Measurements from ENCODE around the gene LAIR2. TPM values are rescaled to one million over a fixed set of nuclear protein-coding genes. Genes with fewer than 3 reads are reported as not detected.
A peak's percentile ranks its signal among the peaks of the same experiment; 100 is the strongest.

The LAIR2 gene
- total and polyA plus RNA-seq, 8 donors, result 0.30 TPM; not detected in 7

DNA sequence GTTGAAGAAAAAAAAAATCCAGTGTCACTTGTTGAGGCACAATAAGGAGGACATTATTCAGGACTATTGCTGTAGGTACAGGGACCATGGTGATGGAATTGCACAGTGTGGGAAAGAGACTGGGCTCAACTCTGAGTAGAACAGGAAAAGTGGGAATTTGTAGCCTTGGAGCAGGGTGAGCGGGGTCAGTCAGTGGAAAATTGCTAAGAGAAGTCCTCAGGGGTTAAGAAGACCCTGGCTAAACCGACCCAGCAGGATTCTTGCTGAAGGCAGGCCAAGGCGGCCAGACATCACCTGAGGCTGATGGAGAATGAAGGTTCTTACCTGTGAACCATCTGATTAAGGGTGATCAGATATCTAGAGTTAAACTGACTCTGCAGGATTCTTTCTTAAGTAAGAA lies 12.5 kb downstream of the LAIR2 start:
- Histone ChIP-seq H3K9me3 (no peaks in the 10 kb centered on the region), H3K36me3 (no peaks in the 10 kb centered on the region), H3K4me3 (no peak overlapping the region), H3K27me3 (peaks cover 0 to 56% (median 4%) of the 10 kb centered on the region in 3 donors), H3K27ac (no peak overlapping the region), H3K4me1 (no peaks in the 10 kb centered on the region)
- TF ChIP-seq POLR2AphosphoS5 (IDR thresholded peaks at IDR 0.05), result no peak
- 49 to 64% (median 55%) methylated on average over 3 of the region's 3 CpGs for WGBS, 5 donors
- intact Hi-C loops (cut with DNase I; ENCODE audit: low total_unique reads), result no loop called here
- DNase-seq, result no peak

DNA sequence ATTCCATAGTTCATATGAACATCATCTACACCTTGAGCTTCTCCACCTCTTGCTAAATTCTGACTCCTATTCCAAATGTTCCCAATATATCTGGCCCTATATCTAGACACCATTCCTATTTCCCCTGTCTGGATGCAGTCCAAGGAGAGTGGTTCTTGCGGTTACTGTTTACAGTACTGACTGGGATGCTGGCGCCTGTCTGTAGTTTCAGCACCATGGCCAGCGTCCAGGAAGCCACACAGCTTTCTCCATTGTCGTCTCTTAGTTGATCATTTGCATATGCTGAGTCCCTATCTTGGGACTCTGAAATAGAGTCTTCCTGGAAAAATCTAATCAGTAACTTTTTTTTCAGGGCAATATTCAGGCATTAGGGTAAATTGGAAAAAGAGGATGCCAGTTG lies 14.9 kb downstream of the LAIR2 start:
- no peak overlapping the region for H3K27ac ChIP-seq
- H3K4me1 ChIP-seq, result no peaks in the 10 kb centered on the region
- H3K36me3 ChIP-seq, result no peaks in the 10 kb centered on the region
- no peak overlapping the region for H3K4me3 ChIP-seq
- 1 to 3% (median 2%) methylated on average over 4 of the region's 4 CpGs for WGBS, 5 donors
- no peaks in the 10 kb centered on the region for H3K9me3 ChIP-seq
- intact Hi-C loops (cut with DNase I; ENCODE audit: low total_unique reads), result no loop called here
- H3K27me3 ChIP-seq, result peaks cover 0 to 66% (median 4%) of the 10 kb centered on the region in 3 donors
- DNase-seq, result peak; percentile 37 to 85
- TF ChIP-seq POLR2AphosphoS5 (IDR thresholded peaks at IDR 0.05) (no peak), EP300 (IDR thresholded peaks at IDR 0.05) (no peak), POLR2A (IDR thresholded peaks at IDR 0.05) (no peak)
- TF ChIP-seq, protein P1, sequence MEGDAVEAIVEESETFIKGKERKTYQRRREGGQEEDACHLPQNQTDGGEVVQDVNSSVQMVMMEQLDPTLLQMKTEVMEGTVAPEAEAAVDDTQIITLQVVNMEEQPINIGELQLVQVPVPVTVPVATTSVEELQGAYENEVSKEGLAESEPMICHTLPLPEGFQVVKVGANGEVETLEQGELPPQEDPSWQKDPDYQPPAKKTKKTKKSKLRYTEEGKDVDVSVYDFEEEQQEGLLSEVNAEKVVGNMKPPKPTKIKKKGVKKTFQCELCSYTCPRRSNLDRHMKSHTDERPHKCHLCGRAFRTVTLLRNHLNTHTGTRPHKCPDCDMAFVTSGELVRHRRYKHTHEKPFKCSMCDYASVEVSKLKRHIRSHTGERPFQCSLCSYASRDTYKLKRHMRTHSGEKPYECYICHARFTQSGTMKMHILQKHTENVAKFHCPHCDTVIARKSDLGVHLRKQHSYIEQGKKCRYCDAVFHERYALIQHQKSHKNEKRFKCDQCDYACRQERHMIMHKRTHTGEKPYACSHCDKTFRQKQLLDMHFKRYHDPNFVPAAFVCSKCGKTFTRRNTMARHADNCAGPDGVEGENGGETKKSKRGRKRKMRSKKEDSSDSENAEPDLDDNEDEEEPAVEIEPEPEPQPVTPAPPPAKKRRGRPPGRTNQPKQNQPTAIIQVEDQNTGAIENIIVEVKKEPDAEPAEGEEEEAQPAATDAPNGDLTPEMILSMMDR (IDR thresholded peaks at IDR 0.05), result no peak

DNA sequence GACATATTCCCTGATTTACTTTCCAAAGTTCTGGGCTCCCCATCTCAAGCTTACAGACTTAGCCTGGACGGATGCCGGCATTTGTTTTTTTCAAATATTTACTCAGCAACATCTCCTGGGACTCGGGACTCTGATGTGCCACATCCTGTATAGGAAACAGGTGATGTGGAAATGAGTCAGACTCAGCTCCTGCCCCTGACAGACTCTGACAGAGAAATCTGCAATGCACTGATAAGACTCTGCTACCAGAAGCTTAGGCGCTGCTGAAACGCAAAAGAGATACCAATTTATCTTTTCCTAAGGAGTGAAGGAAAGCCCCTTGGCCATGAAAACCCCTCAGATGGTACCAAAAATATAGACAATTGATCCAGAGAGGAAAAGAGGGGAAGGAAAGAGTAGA lies 16.2 kb downstream of the LAIR2 start:
- peak in 1 of 2 donors; percentile 53 for DNase-seq
- Histone ChIP-seq H3K36me3 (no peaks in the 10 kb centered on the region), H3K27ac (no peak overlapping the region), H3K4me1 (no peaks in the 10 kb centered on the region), H3K9me3 (no peaks in the 10 kb centered on the region), H3K4me3 (no peak overlapping the region), H3K27me3 (peaks cover 0 to 57% (median 4%) of the 10 kb centered on the region in 3 donors)
- TF ChIP-seq POLR2AphosphoS5 (IDR thresholded peaks at IDR 0.05) (no peak), POLR2A (IDR thresholded peaks at IDR 0.05) (no peak), EP300 (IDR thresholded peaks at IDR 0.05) (no peak)
- TF ChIP-seq, protein P1 (IDR thresholded peaks at IDR 0.05), result no peak
- 45 to 55% (median 51%) methylated on average over 5 of the region's 5 CpGs for WGBS, 5 donors
- intact Hi-C loops (cut with DNase I; ENCODE audit: low total_unique reads), result no loop called here

DNA sequence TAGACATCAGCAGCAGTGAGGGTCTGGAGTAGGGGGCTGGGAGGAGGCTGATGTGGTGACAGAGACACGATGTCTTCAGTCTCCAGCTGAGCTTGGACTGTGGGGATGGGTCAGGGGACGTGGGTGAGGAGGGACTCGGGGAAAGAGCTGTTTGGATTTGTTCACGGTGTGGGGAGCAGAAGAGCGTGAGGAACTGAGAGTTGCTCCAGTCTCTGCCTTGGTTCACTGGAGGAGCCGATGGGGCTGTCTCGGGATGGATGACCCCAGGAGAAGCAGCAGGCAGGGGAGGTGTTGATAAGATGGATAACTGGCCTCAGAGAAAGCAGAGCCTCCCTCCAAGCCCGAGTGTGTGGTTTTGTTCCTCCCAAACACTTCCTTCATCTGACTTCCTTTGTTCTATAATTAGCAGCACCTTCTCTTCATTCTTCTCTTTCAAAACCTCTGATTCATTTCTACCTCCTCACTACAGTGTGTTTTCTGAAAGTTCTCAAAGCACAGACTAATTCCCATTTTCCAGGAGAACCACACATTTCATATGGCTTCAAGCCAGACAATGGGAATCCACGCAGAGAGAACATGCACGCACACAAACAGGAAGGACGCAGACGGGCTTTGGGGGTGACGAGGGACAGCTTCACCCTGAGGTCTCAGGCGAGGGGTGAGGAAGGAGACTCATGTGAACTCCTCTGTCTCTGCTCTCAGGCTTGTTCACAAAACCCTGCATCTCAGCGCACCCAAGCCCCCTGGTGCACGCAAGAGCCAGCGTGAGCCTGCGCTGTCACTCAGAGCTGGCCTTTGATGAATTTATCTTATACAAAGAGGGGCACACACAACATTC lies 18.6 kb downstream of the LAIR2 start:
- no peak overlapping the region for H3K4me3 ChIP-seq
- no peaks in the 10 kb centered on the region for H3K9me3 ChIP-seq
- 49 to 58% (median 51%) methylated on average over 18 of the region's 18 CpGs for WGBS, 5 donors
- H3K27ac ChIP-seq, result no peak overlapping the region
- intact Hi-C loops (cut with DNase I; ENCODE audit: low total_unique reads), result no loop called here
- peaks cover 0 to 50% (median 8%) of the 10 kb centered on the region in 3 donors for H3K27me3 ChIP-seq
- H3K4me1 ChIP-seq, result no peaks in the 10 kb centered on the region
- H3K36me3 ChIP-seq, result no peaks in the 10 kb centered on the region
- no peak for TF ChIP-seq EP300 (IDR thresholded peaks at IDR 0.05)
- TF ChIP-seq POLR2A (IDR thresholded peaks at IDR 0.05), result no peak
- no peak for TF ChIP-seq POLR2AphosphoS5 (IDR thresholded peaks at IDR 0.05)
- no peak for DNase-seq

DNA sequence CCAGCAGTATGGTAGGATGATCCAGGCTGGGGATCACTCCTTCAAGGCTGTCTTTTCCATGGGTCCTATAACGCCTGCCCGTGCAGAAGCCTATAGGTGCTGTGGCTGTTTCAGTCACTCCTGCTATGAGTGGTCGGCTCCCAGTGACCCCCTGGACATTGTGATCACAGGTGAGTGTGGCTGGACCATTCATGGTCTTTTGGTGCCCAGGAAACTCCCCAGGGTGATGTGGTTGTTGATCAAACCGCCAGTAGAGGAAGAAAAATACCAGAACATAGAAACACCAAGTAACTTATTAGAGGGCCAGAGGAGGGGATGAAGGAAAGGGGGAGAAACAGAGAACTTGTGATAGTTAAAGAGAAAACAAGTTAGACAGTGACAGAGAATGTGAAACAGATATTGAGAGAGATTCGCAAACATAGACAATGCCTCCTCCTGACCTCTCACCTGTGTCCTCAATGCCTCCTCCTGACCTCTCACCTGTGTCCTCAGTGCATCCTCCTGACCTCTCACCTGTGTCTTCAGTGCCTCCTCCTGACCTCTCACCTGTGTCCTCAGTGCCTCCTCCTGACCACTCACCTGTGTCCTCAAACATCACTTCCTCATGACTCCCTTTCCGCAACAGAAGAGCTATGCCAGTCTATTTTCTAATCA lies 19.4 kb downstream of the LAIR2 start:
- intact Hi-C loops (cut with DNase I; ENCODE audit: low total_unique reads), result no loop called here

More for the DNA sequence above, 19.4 kb downstream of the LAIR2 start:
- Histone ChIP-seq H3K4me1 (no peaks in the 10 kb centered on the region), H3K4me3 (no peak overlapping the region), H3K36me3 (no peaks in the 10 kb centered on the region), H3K27ac (no peak overlapping the region), H3K9me3 (no peaks in the 10 kb centered on the region), H3K27me3 (peaks cover 0 to 56% (median 8%) of the 10 kb centered on the region in 3 donors)
- no peak for DNase-seq
- 71 to 80% (median 76%) methylated on average over 6 of the region's 6 CpGs for WGBS, 5 donors
- TF ChIP-seq, protein P1 (IDR thresholded peaks at IDR 0.05), result no peak
- TF ChIP-seq POLR2AphosphoS5 (IDR thresholded peaks at IDR 0.05), result no peak
- TF ChIP-seq POLR2A (IDR thresholded peaks at IDR 0.05), result no peak
- TF ChIP-seq EP300 (IDR thresholded peaks at IDR 0.05), result no peak
